Lower lobe of right lung (tissue), 2 donors: ENCODE results near the gene CDC20. TPM values are rescaled to one million over a fixed set of nuclear protein-coding genes. Genes with fewer than 3 reads are reported as not detected.

Experiments used
- ATAC-seq, 2 donors: fragments of 200-7000 bp; cut with Tn5 transposase; one replicate each; pipeline ENCODE4 v1.9.1; 2020 to 2022; ENCODE audit warnings: mild to moderate bottlenecking in 2 of 2, moderate library complexity in 2 of 2
- DNase-seq: peaks from one replicate; pipeline ENCODE4 v3.0.0-alpha.2; 2020
- H3K27ac ChIP-seq: fragments of 200-600 bp; one replicate; pipeline ENCODE4 v1.8.0; 2022
- H3K27me3 ChIP-seq: fragments of 200-600 bp; one replicate; pipeline ENCODE4 v1.8.0; 2022; ENCODE audit warnings: low read depth
- H3K36me3 ChIP-seq: fragments of 200-600 bp; one replicate; pipeline ENCODE4 v1.8.0; 2022; ENCODE audit warnings: mild to moderate bottlenecking
- H3K4me1 ChIP-seq: fragments of 200-600 bp; one replicate; pipeline ENCODE4 v1.8.0; 2022
- H3K4me3 ChIP-seq: fragments of 200-600 bp; one replicate; pipeline ENCODE4 v1.8.0; 2022; ENCODE audit warnings: mild to moderate bottlenecking
- H3K9me3 ChIP-seq: fragments of 200-600 bp; one replicate; pipeline ENCODE4 v1.8.0; 2022
- CTCF ChIP-seq: fragments of 200-600 bp; IDR thresholded peaks from one replicate; pipeline ENCODE4 v1.8.0; 2022; ENCODE audit warnings: antibody characterized with exemption, mild to moderate bottlenecking
- intact Hi-C: fragments of 100-400 bp; cut with DNase I; formaldehyde crosslinking; loops from one replicate; pipeline ENCODE4 v1.11.0; 2022
- microRNA-seq: library from miRNA; unstranded; fragments of <30 nt; microRNA quantifications from one replicate; pipeline ENCODE4 v1.2.0, GENCODE V29; 2020; ENCODE audit warnings: borderline number of aligned reads
- total RNA-seq: library from RNA; stranded (reverse); fragmentation: NEBNext Ultra II Directional; extraction: Animal tissue kit (Norgen Biotek cat#: 25700); gene quantifications from one replicate; pipeline ENCODE4 v1.2.1, GENCODE V29; 2021
- donor health status: DM: no; HTN: yes; CAD: no; lungs with severe emphysema.

CDC20 gene
- total RNA-seq, 1 donor from 2014 or later: 2.4 TPM

DNA sequence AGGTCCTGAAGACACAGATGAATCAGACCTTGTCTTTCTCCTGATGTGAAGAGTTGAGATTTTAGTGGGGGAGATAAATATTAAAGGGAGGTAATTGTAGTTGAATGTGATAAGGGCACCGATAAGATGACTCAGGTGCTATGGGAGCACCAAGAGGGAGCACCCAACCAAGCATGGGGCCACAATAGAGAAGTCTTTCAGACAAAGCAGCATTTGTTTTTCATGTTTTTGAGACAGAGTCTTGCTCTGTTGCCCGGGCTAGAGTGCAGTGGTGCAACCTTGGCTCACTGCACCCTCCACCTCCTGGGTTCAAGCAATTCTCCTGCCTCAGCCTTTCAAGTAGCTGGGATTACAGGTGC lies 47.1 kb downstream of the CDC20 start:
- intact Hi-C loops: no loop called here
- TF ChIP-seq CTCF: no peak
- no peak for DNase-seq
- H3K9me3 ChIP-seq: no peaks in the 10 kb centered on the region
- no peak overlapping the region for H3K4me3 ChIP-seq
- no peak overlapping the region for H3K27ac ChIP-seq
- ATAC-seq: no peak
- peaks cover 78% of the 10 kb centered on the region for H3K36me3 ChIP-seq
- H3K4me1 ChIP-seq: no peaks in the 10 kb centered on the region
- no peaks in the 10 kb centered on the region for H3K27me3 ChIP-seq

DNA sequence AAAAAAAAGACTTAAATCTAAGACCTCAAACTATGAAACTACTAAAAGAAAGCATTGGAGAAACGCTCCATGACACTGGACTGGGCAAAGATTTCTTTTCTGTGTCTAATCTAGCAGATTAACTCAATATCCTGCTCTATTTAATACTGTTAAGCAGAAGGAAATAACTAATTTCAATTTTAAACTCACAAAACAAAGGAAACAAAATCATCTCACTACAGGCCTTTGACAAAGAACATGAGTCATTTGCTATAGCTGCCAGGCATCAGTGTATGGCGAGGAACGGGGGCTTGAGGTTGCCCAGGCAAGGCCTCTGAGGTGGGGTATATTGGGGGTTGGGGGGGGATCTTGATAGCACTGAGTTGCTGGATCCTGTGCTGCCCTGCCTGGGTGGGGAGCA lies 51.8 kb downstream of the CDC20 start:
- Histone ChIP-seq H3K4me3 (no peak overlapping the region), H3K36me3 (peaks cover 64% of the 10 kb centered on the region), H3K4me1 (peaks cover 4% of the 10 kb centered on the region), H3K27ac (no peak overlapping the region), H3K9me3 (no peaks in the 10 kb centered on the region), H3K27me3 (no peaks in the 10 kb centered on the region)
- TF ChIP-seq CTCF: no peak
- intact Hi-C loops: loop anchor here (10.0 kb wide), 1 partner anchor 186 kb away; no protein-coding TSS in a partner anchor
- ATAC-seq (no peak), DNase-seq (no peak)

Small RNAs within 50 kb of the gene (microRNA-seq; reads per million reads assigned to microRNA genes)
- 2.0 reads per million for gene MIR6734

Other genes with a start within 250 kb of the CDC20 start
- gene EBNA1BP2, start 186.7 kb upstream of the CDC20 start, total RNA-seq: 29.3 TPM
- gene CFAP57, start 186.7 kb upstream of the CDC20 start, total RNA-seq: 4.1 TPM
- gene TMEM125, start 89.0 kb upstream of the CDC20 start, total RNA-seq: 197 TPM
- 19.1 TPM for gene C1orf210, start 73.4 kb upstream of the CDC20 start, total RNA-seq
- 48.5 TPM for gene TIE1, start 58.0 kb upstream of the CDC20 start, total RNA-seq
- gene MPL, start 21.2 kb upstream of the CDC20 start, total RNA-seq: 0.65 TPM
- gene ELOVL1, start 9.0 kb downstream of the CDC20 start, total RNA-seq: 99.8 TPM
- 35.4 TPM for gene MED8, start 30.8 kb downstream of the CDC20 start, total RNA-seq
- 71.5 TPM for gene SZT2, start 30.9 kb downstream of the CDC20 start, total RNA-seq
- gene HYI, start 95.0 kb downstream of the CDC20 start, total RNA-seq: 67.7 TPM
- gene PTPRF, start 171.9 kb downstream of the CDC20 start, total RNA-seq: 176 TPM